Smooth muscle cell of the brain vasculature (primary cell): ENCODE measurements around the gene MYCBP2.
A peak's percentile ranks its signal among the peaks of the same experiment; 100 is the strongest.
"Not testable (repeated sequence)": the region's sequence is repeated elsewhere in the genome, so short reads cannot be mapped to it uniquely, and the experiment has no call there.

Experiments used
- DNase-seq: peaks from one replicate; pipeline ENCODE4 v3.0.0-alpha.2; 2012; ENCODE audit warnings: low read depth, low spot score

The MYCBP2 gene

GRCh38 chr13:77326905-77327604, at the start of gene MYCBP2:
TSS of gene MYCBP2 (minus strand) at chr13:77327094. CDS start at chr13:77326775, 319 bp downstream.
- DNase-seq = peak; percentile 97

- no peak for DNase-seq
Measured at GRCh38 chr13:77375560-77376108, 48.7 kb upstream of the MYCBP2 start.

DNA sequence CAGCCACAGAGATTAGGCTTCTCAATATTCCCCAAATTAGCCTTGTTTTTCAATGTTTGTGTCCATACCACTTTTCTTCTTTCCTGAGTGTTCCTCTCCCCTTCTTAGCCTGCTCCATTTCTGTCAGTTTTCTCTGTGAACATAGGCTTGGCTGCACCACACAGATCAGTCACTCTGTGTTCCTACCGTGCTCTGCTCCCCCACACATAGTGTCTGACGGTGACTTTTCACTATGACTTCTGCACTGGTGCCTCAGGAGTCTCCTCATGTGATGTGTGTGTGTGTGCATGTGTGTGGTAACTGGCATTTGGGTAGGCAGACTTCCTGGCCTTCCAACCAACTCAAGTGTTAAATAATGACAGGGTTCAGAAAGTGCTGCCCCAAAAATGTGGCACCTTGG, 47.9 kb upstream of the MYCBP2 start:
- DNase-seq = no peak

GRCh38 chr13:77374339-77374738, 47.4 kb upstream of the MYCBP2 start:
- no peak for DNase-seq

- no peak for DNase-seq
Measured at GRCh38 chr13:77373502-77373901, 46.6 kb upstream of the MYCBP2 start.

DNA sequence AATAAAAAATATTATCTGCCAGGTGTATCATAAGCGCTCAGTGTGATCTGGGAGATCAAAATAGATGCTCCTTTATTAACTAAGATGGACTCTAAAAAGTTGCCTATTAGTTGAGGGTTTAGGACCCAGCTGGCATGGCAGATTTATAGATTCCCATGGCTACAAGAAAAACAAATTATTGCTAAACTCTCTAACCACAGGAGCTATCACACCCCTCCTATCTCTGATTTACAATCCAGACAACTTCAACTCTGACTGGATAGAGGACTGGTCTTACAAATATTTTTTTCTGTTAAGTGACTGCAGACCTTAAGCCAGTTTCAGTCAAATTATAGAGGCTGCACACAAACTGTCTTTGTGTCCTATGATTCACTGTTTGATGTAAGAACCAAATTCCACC, 45.4 kb upstream of the MYCBP2 start:
- no peak for DNase-seq

GRCh38 chr13:77370888-77371287, 44.0 kb upstream of the MYCBP2 start:
- DNase-seq = no peak

DNA sequence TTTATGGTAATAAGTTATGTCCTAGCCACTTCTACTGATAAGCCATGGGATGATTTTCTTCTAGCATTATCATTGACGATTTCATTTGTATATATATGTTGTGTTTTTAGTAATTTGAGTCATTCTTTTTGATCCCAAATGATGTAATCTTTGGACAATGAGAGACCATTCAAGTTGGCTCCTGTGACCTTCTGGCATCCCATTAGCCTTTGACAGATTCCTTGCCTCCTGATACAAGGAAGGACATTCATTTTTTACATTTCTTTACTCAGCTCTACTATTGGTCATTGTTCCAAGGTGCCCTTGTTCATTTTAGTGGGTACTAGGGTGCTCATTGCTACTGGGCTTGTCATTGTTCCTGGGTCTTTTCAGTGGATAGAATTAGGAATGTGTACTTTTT, 35.3 kb upstream of the MYCBP2 start:
- no peak for DNase-seq

DNA sequence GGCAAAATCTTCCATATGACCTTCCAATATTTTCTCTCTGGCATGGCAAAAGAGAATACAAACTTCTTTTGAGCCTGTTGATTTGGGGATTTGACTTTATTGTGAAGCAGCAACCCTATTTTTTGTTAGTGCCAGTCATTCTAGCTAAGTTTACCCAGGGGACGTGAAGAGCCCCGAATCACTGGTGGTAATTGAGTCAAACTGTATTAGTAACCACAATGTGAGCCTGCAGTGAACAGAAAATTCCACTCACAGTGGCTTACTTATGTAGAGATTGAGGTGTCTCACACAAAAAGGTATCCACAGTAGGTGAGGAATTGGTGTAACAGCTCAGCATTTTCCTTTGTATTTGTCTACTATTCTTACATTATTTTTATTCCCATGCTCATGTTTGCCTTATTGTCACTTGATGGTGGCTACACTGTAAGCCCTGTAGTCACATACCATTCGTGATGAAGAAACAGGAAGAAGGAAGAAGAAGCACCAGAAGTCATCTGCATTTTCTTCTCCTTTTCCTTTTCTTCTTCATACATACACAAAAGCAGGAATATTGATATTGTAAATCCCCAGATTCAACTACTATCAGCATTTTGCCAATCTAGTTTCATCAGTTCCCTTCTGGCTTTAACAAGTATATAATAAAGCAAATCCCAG, 33.3 kb upstream of the MYCBP2 start:
- DNase-seq = no peak

DNA sequence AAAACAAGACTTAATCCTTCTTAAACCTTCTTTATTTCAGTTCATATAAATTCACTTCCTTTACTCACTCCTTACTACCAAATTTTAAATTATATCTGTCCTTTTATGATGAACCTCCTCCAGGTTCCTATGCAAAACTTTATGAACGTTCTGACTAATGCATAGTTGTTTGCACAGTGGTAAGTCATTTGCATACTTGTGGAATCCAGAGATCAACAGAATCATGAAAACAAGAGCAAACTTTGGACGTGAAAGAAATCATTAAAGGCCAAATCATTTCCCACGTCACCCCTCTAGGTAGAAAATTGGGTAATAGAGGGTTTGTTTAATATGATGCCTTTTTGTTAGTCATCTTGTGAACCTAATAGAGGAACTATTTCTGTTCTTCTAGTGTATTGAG, 32.3 kb upstream of the MYCBP2 start:
- DNase-seq = no peak

DNA sequence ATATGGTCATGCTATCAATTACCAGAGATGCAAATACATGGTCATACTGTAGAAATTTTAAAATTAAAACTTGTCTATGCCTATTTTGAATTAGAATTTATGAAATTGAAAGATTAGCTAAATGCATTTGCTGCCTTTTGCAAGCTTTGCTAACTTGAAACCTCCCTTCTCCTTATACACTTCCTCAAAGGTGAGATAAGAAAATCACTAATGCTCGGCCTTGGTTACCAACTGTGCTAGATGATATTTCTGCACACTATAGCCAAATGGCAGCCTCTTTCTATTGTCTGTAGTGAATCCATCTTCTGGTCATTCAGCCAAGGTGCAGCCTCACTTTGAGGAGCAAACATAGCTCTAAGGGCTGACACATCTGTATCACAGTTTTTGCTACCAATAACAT, 31.1 kb upstream of the MYCBP2 start:
- DNase-seq = no peak

DNA sequence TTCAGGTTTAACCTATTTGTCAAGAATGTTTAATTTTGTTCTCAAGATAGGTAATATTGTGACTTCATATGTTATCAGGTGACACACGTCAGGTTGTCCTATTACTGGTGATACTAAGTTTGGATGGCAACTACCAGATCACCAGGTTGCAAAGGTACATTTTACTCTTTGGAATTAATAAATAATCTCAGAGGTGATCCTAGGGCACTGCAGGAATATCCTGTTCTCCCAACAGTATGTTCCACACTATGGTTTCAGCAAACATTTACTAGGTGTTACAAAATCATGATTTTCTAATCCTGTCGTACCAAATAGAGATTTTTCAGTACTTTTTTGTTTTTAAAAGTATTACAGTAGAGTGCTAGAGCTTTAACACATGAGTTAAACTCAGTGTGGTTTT, 29.3 kb upstream of the MYCBP2 start:
- DNase-seq = no peak

DNA sequence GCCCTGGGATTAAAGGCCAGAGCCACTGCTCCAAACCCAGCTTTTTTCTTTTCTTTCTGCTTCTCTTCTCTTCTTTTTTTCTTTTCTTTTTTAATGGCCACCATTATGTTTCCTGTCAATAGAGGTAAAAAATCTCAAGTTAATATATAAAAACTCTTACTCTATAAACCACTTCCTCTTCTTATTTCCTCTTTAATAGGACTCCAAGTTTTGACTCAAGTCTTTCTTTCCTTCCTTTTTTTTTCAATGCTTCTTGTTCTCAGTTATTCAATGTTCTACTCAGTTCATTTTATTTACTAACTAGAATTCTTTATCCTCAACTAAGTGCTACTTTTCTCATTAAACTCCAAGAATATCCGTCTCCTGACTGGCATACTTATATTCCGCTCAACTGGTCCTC, 27.1 kb upstream of the MYCBP2 start:
- DNase-seq = no peak

GRCh38 chr13:77351315-77351714, 24.4 kb upstream of the MYCBP2 start:
- DNase-seq = no peak

DNA sequence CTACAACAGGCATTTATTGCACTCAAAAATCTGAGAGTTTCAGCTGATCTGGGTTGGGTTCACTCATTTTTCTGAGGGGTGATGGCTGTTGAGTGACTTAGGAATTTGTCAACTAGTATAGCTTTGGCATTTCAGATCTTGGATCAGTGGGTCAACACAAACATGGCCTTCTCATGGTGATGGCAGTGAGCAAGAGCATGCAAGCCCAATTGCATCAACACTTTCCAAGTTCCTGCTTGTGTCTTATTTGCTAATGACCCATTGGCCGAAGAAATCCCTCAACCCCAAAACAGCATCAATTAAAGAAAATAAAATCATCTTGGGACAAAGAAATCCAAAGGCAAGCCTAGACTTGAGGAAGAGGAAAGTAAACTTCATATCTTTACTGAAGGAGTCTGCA, 23.9 kb upstream of the MYCBP2 start:
- DNase-seq = no peak

GRCh38 chr13:77349365-77349764, 22.5 kb upstream of the MYCBP2 start:
- DNase-seq = no peak

- not testable (repeated sequence) for DNase-seq
Measured at GRCh38 chr13:77347351-77347750, 20.5 kb upstream of the MYCBP2 start.

- DNase-seq = no peak
Measured at GRCh38 chr13:77345150-77345780, 18.4 kb upstream of the MYCBP2 start.

- DNase-seq = no peak
Measured at GRCh38 chr13:77343841-77344240, 16.9 kb upstream of the MYCBP2 start.

- DNase-seq = no peak
Measured at GRCh38 chr13:77339408-77339807, 12.5 kb upstream of the MYCBP2 start.

GRCh38 chr13:77338961-77339401, 12.1 kb upstream of the MYCBP2 start:
- no peak for DNase-seq

DNA sequence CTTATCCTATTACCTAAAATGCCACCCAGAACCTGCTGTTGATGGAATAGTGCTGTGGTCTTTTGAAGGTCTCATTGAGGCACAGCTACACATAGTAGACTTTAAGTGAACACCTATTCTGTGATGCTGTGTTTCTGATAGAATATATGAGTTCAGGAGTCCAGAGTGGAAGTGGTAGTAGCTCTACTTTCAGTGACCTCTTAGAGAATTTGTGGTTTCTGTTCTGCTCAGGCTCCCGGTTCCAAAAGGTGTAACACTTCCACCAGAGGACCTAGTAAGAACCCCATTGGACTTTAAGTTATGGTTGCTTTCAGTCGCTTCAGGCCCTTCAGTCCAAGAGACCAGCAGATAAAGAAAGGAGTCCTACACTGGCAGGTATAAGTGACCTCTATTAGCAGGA, 11.4 kb upstream of the MYCBP2 start:
- no peak for DNase-seq

DNA sequence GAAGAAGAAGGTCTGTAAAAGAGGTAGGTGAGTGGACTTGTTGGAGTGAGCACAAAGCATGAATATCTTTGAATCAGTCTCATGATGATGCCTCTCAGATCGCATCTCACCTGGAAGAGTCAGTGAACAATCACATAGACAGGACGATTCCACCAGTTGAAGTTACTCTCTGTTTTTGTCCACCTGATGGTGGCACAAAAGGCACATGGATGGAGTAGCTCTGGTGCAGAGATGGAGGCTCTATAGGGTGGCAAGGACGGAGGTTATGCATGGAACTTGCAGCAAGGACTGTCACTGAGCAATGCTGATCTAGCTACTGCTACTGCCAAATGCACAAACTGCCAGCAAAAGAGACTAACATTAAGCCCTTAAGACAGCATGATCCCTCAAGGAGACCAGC, 10.3 kb upstream of the MYCBP2 start:
- no peak for DNase-seq
